ENCODE results near the gene LZTFL1.

LZTFL1 gene

DNA sequence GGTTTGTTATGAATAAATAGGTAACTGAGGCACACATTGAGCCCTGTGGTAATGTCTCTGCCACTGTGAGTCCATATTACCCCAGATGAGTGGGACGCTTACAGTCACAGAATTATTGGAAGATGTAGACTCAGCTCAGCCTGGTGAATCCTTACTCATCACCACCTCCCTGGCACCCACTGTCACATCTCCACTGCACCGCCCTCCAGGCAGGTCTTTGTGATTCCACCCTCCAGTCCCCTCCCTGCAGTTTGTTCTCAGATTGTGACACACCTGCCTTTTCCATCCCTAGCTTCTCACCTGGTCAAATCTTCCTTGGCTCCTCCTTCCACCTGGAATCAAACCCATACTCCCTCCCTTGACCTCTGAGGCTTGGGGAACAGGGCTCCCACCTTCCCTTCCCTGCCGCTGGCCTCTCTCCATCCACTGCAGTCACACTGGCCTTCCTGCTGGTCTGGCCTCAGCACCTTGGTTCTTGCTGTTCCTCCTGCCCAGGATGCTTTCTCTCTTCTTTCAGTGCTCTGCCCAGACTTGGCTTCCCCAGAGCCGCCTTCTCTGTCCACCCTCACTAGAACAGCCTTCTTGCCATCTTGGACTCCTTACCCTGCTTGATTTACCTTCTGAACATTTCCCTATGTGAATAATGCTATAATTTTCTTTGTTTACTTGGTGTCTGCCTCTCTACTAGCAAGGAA, 55.0 kb downstream of the LZTFL1 start:
- no peak for DNase-seq (ENCODE audit: low read depth in 2 of 2)

DNA sequence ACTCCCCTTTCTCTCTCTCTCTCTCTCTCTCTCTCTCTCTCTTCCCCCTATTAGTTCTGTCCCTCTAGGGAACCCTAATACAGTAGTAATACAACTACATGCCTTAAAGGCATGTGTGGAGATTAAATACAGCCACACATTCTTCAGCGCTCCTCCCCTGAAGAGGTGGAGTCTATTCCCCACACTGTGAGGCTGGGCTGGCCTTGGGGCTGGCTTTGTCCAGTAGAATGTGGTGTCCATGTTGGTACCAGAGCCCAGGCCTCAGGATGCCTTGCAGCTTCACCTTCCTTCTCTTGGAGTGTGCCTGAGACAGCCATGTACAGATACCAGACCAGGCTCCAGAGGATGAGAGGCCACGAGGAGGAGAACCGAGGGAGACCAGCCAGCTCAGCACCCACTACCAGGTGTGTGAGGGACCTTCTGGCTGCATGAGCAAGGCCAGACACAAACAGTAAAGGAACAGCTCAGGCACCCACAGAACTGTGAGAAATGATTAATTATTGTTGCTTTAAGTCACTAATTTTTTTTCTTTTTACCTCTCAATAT, 56.2 kb downstream of the LZTFL1 start:
- DNase-seq (ENCODE audit: low read depth in 2 of 2) = no peak

DNA sequence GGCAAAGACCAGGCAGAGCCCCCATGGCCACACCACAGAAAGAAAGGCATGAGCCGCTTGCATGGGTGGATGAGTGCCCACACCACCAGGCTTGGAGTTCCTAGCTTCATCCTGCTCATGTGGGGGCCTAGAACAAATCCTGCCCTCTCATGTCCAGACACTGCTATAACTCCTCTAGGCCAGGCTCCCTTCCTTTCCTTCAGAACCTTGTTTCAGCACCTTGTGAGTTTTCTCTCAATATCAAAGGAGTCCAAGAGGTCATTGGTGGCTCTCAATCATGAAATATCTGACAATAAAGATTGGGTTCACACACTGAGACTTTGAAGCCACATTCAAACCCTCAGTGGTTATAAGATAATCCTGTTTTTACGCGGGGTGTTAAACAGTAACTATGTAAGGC, 58.3 kb downstream of the LZTFL1 start:
- DNase-seq (ENCODE audit: low read depth in 2 of 2) = no peak

DNA sequence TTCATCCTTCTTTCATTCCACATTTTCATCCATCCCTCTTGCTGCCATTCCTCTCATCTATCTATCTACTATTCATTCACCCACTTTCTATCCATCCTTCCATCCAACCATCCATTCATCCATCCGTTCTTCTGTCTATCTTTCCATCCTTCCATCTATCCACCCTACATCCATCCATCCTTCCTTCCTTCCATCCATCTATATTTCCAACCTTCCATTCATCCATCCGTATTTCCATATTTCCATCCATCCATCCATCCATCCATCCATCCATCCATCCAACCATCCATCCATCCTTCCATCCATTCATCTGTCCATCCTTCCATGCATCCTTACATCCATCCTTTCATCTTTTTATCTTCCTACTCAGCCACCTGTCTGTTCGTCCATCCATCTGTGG, 59.5 kb downstream of the LZTFL1 start:
- no peak for DNase-seq (ENCODE audit: low read depth in 2 of 2)

- DNase-seq (ENCODE audit: low read depth in 2 of 2) = no peak
These were observed 60.1 kb downstream of the LZTFL1 start for GRCh38 chr3:45781841-45782240.

DNA sequence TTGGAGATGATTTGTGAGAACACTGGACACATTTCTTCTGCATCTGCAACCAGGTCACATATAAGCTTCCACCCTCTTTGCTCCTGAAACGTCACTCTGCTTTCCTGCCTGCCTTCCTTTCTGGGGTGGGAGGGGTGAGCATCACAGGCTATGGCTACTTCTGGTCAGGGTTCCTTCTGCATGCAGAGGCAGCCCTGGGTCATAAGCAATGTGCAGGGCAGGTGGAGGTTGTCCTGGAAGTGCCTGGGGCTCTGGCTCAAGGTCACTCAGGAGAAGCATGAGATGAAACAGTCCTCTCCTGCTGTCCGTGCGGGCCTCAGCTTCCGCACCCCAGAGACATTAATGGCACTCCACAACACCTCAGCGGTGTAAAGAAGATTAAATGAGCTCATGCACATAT, 60.6 kb downstream of the LZTFL1 start:
- DNase-seq (ENCODE audit: low read depth in 2 of 2) = no peak

- DNase-seq (ENCODE audit: low read depth in 2 of 2) = no peak
These were observed 61.9 kb downstream of the LZTFL1 start for GRCh38 chr3:45779746-45780735.

GRCh38 chr3:45778761-45779201, 63.1 kb downstream of the LZTFL1 start:
- DNase-seq (ENCODE audit: low read depth in 2 of 2) = no peak

DNA sequence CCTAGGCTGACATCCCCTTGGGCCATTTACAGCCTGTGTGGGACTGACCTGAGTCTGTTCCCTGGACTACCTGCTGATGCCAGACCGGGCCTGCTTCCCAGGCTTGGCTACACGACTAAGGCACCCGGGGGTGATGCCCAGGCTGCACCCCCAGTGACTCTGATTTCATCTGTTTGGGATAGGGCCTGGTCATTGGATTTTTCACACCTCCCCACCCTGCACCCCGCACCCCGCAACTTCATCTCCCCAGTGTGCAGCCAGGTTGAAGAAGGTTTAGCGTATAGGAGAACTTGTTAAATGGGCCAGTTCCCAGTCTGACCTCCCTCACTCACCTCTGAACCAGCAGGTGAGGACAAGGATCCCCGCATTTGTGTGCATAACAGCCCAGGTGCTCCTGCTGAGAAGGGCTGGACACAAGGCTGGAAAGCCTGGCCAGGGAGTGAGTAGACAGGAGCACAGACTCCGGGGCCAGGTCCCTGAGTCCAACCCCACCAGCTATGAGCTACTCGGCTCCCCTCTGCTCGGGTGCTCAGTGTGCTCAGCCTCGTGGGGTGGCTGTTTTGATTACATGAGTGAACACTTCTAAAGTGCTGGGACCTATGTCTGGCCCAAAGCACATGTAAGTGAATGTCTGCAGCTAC, 64.1 kb downstream of the LZTFL1 start:
- no peak for DNase-seq (ENCODE audit: low read depth in 2 of 2)

DNA sequence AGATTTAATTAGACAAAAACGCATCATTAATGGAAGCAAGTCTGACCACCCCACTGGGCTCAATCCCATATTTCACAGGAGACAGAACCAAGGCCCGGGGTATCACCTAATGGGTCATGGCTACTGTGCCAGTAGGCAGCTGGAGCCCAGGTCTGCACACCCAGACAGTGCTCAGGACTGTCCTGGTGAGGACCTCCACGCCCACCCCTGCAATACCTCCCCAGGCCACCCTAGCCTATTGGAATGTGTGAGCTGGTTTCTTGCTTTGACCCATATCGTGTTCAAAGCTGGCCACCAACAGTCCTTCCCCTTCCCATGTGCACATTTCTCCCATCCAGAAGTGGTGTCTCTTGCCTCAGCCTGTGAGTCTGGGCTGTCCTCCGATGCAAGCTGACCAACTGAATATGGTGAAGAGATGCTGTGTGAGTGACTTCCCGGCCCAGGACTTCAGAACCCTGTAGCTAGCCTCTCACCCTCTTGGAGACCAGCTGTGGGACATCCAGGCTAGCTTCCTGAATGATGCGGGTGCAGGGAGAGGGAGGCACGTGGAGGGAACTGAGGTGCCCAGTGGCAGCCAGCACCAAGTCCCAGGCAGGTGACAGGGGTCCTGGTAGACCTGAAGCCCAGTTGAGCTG, 64.7 kb downstream of the LZTFL1 start:
- DNase-seq (ENCODE audit: low read depth in 2 of 2) = no peak

DNA sequence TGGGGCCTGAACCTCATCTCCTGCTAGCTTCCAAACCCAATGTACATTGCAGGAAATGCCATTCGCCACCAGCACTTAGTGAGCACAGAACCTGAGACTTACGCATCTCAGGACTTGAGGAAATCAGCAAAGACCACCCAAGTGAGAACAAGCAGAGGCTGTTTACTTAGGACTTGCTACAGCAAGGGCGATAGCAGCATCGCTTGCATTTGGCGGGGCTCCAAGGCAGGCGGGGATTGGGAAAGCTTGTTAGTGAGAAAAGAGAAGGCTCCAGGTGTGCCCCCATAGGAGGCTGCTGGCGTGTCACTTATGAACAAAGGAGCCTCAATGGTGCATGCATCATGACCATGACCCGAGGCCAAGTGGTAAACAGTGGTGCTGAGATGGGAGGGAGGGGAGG, 65.3 kb downstream of the LZTFL1 start:
- DNase-seq (ENCODE audit: low read depth in 2 of 2) = no peak

GRCh38 chr3:45776301-45776595, 65.7 kb downstream of the LZTFL1 start:
- DNase-seq (ENCODE audit: low read depth in 2 of 2) = no peak

DNA sequence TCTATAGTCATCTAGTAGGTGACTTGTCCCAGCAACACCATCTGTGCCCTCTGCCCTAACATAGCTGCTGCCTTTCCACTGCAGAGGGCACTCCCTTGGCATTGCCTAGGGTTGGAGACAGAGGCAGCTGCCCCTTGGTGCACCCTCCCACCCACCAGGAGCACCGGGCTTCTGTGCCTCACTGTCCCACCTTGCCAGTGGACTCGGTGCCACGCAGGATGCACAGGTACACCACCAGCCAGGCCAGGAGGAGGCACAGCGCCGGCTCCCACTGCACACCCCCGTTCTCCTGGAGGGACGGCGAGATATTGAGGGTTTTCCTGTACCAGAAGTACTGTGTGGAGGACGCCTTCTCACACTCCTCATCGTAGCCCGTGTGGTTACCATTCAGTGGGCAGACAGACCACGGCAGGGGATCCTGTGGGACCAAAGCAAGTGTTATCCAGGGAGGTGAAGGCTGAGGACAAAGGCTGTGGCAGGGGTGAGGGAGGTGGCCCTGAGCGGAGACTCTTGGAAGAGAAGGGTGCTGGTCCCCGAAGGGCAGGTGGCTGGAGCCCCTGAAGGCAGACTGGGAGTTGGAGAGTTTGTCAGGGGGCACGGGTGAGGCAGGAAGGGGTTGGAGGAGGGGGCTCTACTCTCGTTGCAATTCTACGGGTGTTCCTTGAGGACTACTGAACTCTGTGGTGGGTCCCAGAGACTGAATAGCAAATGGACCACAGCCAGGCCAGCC, 66.2 kb downstream of the LZTFL1 start:
- no peak for DNase-seq (ENCODE audit: low read depth in 2 of 2)

DNA sequence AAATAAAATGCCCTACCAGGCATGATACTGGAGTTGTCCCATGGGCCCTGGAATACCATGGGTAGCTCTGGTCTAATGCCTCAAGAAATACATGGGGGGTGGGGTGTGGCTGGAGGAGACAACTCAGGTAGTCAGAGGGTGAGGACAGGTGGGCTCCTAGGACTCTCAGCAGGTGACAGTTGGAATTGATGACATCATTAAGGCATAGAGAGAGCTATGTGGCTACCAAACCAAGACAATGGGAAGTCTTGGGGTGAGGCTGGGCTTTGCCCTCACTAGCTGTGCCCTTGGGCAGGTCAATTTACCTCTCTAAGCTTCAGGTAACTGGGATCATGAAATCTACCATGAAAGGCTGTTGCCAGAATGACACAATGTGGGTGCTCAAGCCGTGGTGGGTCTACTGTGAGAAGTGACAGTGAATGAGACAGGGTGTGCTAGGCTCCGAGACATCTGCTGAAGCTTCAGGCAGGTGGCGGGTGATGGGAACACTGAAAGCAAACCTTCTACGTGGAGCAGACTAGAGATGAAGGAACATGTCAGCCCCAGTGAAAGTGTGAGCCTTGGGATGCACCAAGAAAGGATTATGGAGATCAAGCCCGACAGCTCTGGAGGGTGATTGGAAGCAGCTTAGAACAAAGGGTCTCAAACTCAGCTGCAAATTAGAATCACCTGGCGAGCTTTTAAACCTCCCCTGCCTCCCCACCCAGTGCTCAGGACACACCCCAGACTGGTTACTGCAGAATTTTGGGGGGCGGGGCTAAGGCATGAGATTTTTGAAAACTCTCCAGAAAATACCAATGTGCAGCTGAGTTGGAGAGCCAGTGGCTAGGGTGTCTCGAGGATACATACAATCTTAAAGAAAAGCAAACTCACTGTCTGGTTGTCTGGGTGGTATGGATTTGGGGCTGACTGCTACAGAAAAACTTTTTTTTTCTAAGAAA, 67.1 kb downstream of the LZTFL1 start:
- DNase-seq (ENCODE audit: low read depth in 2 of 2) = no peak

DNA sequence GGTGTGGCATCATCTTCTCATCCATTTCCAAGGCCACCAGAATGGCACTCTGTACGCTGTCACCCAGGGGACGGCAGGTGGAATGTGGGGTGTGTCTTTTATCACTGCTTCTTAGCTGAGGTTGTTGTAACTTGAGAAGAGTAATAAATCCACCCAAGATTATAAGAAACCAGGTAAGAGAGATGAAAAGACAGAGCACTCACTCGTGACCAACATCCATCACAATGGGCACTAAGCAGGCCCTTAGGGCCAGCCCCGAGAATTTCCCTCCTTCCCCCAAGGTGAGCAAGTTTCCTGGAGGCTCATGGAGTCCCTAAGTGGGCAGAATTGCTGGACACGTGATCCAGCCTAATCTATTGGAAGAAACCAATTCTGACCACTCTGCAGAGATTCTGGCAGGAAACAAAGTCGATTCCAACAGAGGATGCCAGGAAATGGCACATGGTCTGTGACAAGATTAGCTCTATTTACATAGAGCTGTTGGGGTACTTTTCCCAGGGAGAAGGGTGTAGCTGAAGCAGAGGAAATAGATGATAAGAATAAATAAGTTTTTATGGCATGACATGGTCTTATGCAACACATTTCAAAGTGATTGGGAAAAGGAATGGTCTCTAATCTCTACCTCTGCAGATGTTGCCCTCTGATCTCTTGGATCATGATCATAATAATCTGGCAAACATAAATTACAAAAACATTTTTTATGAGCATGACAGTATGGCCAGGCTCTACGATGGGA, 68.0 kb downstream of the LZTFL1 start:
- no peak for DNase-seq (ENCODE audit: low read depth in 2 of 2)
